GM18873 (cell line): ENCODE results near the gene DENND10.
A peak's percentile ranks its signal among the peaks of the same experiment; 100 is the strongest.
"Not testable (repeated sequence)": the region's sequence is repeated elsewhere in the genome, so short reads cannot be mapped to it uniquely, and the experiment has no call there.

Experiments used
- ATAC-seq: cut with Tn5 transposase; IDR thresholded peaks from one replicate; pipeline ENCODE4 v1.9.1; 2021; ENCODE audit warnings: mild to moderate bottlenecking, moderate library complexity, moderate number of reproducible peaks; ENCODE audit not compliant: unreplicated experiment, low FRiP score

Gene DENND10

DNA sequence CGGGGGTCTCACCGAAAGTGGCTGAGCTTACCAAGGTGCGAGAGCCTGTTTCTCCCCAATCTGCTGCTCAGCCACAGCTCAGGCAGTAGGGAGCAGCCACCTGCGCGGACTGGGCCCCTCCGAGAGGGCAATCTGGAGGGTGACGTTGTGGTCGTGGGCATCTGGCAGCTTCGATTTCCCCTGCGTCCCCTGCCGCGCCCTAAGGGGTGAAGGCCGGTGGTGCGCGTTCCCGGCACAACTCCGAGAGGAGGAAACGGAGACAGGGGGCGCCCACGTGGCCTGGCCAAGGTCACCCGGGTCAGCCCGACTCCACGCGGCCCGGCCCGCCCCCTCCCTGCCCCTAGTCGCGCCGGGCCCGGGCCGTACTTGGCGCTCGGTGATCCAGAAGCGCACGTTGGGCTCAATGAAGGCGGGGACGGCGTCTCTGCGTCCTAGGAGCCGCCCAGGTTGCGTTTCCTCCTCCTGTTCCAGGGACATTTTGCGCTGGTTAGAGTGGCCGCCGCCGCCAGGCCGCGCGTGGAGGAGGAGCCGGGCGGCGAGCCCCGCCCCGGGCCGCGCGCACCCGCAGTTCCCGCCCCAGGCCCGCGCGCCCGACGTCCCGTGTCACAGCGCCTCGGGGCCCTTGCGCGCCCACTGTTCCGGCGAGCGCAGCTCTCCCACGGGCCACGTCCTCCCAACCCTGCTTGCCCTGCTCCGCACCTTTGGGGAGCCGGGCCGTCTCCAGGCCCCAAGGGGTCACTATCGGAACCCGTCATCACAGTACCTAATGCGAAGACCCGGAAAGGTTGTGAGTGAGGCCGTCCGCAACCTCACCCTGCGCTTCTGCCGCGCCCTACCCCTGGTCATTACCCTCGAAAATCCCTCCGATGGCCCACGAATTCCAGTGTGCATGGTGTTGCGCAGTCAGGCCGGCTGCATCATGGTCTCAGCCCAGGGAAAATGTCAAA, 61.5 kb downstream of the DENND10 start, which contains the start of gene SFXN4:
SFXN4 (minus strand) TSS at position 544 of the 947 bp plus-strand sequence; CDS start at position 477, 67 bp downstream.
- peak; percentile 75 for ATAC-seq

DNA sequence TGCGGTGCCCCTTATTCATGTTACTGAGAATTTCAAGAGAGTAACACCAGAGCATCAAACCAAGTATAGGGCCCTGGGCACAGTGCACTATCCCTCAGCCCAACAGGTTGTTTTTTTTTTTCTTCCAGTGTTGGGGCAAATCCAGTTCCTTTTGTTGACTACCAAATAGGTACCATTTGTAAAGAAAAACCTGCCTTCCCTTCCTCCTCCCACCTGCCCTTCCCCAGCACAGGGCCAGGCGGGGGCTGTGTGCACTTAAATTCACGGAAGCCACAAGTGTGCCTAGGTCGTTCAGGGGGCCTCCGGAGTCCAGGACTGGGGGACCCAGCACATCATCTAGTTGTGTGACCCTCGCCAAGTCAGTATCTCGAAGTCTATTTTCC, 62.2 kb downstream of the DENND10 start:
- no peak for ATAC-seq

- no peak for ATAC-seq
These were observed 62.7 kb downstream of the DENND10 start for GRCh38 chr10:119166564-119166963.

GRCh38 chr10:119167041-119167440, 63.1 kb downstream of the DENND10 start:
- no peak for ATAC-seq

DNA sequence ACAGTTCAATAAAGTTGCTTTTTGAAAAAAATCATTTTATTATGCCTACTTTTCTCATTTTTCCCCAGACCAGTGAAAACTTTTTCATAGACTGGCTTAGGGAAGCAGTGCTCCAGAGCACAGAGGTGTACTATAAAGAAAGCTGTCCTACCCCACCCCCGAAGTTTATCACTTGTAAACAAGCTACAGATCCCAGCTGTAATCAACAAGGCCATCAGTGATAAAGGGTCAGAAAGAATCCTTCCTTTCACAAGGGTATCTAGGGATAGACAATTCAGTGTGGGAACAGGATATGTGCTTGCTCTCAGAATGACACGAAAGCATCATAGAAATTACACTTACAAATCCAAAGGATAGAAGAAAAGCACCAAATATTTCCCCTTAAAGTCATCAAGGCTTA, 70.2 kb downstream of the DENND10 start:
- ATAC-seq, result no peak

GRCh38 chr10:119176166-119176565, 72.3 kb downstream of the DENND10 start:
- ATAC-seq, result no peak

DNA sequence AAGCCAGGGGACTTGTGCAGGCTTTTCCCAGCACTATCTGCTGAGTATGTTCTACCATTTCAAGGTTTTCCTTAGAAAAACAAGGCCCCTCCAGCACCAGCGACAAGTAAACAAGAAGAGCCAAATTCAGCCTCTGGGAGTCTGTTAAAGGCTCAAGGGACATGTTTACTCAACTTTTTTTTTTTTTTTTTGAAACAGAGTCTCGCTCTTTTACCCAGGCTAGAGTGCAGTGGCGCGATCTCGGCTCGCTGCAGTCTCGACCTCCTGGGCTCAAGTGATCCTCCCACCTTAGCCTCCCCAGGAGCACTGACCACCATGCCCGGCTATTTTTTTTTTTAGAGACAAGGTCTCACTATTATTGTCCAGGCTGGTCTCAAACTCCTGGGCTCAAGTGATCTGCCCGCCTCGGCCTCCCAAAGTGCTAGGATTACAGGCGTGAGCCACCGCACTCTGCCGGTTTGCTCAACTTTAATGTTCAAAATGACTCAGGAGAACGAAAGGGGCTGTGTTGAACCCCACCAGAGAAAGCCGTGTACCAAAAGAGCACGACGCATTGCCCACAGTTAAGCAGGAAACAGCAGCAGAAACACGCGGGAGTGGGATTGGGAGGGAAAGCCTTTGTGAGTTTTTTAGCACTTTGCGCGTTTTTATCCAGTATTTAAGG, 73.9 kb downstream of the DENND10 start:
- no peak for ATAC-seq

- ATAC-seq, result peak; percentile 81
These were observed 74.6 kb downstream of the DENND10 start, which contains the start of gene PRDX3 for GRCh38 chr10:119178372-119179119. Gene PRDX3, minus strand, starts transcription at chr10:119178812. Its CDS starts 22 bp downstream, at chr10:119178790.

DNA sequence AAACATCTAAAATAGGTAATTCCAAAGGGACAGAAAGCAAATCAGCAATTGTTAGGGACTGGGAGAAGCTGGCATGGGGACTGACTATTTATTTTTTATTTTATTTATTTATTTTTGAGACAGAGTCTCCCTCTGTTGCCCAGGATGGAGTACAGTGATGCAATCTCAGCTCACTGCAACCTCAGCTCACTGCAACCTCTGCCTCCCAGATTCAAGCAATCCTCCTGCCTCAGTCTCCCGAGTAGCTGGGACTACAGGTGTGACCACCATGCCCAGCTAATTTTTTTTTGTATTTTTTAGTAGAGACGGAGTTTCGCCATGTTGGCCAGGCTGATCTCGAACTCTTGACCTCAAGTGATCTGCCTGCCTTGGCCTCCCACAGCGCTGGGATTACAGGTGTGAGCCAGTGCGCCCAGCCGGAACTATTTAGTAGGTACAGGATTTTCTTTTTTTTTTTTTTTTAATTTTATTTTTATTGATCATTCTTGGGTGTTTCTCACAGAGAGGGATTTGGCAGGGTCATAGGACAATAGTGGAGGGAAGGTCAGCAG, 77.0 kb downstream of the DENND10 start:
- ATAC-seq, result not testable (repeated sequence)

DNA sequence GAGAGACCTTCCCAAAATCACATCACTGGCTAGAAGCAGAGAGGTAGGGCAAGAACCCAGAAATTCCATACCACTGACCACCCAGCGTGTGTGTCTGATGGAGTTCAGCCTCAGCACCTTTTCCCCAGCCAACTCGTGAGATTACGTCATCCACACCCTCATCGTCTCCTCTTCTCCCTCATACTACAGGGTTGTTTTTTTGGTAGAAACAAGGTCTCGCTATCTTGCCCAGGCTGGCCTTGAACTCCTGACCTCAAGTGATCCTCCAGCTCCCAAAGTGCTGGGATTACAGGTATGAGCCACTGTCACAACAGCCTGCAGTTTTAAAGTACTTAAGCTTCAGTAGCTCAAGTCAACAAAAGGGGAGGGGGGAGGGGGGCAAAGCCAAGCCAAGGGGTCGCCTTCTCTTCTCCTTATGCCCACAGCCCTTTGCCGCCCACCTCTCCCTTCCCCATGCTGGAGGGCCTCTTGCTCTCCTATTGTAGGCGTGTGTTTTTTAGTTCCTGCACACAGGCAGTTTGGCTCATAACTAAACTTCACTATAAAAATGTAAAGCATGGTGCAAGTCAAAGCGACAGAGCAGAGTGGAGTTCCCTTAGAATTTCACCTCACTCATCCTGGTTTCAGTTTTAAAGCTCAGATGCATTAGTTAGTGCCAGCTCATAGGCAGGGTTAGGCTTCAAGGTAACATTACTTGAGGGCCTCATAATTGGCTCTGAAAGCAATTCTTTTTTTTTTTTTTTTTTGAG, 79.9 kb downstream of the DENND10 start:
- no peak for ATAC-seq
